ENCODE measurements around the gene DNAH17.

DNA sequence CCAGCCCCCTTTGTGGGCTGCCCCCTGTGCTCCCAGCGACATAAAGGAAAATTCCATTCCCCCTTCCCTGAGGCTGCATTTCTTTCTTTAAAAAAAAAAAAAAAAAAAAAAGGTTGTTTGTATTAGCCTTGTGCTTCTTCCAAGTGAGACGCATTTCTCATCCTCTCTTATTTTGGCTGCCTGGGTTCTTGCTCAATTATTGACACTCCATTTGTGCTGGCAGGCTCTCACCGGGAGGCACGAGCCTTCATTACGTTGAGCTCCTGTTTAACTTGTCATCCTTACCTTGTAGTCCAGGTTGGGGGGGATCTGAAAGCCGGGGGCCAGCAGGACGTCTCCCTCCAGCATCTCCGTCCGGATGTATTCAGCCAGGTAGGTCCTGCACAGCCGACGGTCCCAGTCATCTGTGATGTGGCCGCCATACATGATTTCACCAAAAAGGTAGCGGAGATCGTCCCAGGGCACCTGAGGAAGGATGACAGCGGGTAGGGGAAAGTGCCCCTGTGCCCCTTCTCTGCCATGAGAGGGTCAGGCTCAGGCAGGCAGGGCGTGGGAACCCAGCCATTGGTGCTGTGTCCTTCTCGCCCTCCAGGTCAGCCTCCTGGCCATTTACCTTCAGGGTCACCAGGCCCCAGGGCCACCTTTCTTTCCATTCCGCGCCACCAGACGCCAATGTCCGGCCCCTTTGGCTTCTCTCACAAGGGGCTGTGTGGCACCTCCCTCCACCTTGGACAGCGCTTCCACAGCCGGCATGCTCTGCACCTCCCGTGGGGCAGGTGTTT lies 148.2 kb downstream of the DNAH17 start:
- TF ChIP-seq, protein P1, sequence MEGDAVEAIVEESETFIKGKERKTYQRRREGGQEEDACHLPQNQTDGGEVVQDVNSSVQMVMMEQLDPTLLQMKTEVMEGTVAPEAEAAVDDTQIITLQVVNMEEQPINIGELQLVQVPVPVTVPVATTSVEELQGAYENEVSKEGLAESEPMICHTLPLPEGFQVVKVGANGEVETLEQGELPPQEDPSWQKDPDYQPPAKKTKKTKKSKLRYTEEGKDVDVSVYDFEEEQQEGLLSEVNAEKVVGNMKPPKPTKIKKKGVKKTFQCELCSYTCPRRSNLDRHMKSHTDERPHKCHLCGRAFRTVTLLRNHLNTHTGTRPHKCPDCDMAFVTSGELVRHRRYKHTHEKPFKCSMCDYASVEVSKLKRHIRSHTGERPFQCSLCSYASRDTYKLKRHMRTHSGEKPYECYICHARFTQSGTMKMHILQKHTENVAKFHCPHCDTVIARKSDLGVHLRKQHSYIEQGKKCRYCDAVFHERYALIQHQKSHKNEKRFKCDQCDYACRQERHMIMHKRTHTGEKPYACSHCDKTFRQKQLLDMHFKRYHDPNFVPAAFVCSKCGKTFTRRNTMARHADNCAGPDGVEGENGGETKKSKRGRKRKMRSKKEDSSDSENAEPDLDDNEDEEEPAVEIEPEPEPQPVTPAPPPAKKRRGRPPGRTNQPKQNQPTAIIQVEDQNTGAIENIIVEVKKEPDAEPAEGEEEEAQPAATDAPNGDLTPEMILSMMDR (IDR thresholded peaks at IDR 0.05) = no peak
- no peak for TF ChIP-seq EP300 (IDR thresholded peaks at IDR 0.05)
